GM12873 (cell line): ENCODE results near the gene PTPRJ.

Source experiments
- CTCF ChIP-seq: IDR thresholded peaks from 2 replicates; pipeline ENCODE4 v1.5.1; 2012; ENCODE audit warnings: low read depth, mild to moderate bottlenecking, moderate library complexity, low read length, control low read depth; ENCODE audit not compliant: insufficient read depth; ENCODE audit errors: missing control alignments

Gene PTPRJ

GRCh38 chr11:48099916-48100446, 119.6 kb downstream of the PTPRJ start:
- no peak for TF ChIP-seq CTCF

DNA sequence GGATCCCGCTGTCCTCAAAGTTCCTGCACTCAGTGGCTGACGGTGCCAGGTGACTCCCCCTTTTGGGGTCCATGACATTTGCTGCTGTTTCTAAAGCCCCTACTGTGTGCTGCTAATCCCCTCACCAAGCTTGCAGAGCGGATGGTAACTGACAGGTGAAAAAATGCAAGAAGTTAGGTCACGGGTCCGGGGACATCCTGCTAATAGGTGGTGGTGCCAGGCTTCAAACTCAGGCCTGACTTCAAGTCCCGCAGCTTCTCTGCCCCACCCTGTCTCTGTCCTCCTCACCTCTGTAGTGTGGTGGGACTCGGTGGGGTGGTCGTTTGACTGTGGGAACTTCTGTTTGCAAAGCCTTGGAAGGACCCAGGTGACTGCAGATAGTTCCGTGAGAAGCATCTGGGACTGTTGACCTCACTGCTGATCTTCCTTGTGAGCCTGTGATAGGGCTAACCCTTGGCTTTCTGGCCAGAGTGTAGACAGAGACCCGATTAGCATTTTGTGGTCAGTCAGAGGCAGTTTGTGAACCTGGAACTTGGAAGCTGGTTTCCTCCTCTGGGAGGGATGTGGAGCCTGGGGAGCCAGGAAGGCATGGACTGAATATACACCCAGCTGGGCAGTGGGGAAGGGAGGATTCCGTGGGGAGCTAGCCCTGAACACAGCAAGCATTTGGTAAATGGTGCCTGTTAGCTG, 120.8 kb downstream of the PTPRJ start:
- TF ChIP-seq CTCF, result no peak

DNA sequence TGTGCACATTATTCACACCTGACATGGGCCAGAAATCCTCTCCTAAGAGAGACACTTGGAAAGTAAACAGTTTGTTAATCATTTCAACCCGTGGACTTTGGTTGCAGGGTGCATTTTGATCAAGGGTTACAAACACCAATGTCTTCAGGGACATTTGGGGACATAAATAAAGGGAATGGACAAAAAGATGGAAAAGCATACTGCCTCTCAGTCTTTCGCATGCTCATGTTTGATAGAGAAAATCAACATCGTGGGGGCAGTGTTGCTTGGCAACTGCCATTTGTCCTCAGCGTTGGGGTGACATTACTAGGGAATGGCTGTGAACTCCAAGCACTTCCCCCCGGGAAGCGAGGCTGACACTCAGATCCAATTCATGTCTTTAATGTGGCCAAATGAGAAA, 121.6 kb downstream of the PTPRJ start:
- no peak for TF ChIP-seq CTCF

GRCh38 chr11:48103621-48104567, 123.5 kb downstream of the PTPRJ start:
- no peak for TF ChIP-seq CTCF

DNA sequence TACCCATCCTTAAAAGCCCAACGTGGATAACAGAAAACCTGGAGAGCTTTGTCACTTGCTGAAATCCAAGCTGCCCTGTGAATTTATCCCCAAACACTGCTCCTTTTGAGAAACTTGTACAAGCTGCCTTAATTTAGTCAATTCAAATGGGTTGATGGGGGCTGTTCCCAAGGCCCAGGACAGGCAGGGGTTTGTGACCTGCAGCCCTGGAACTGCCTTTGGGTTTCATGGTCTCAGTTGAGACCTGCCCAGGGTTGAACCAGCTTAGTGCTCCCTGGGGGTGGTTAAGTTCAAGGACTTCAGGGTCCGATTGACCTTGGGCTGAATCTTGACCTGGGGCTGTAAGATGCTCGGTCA, 124.2 kb downstream of the PTPRJ start:
- no peak for TF ChIP-seq CTCF

DNA sequence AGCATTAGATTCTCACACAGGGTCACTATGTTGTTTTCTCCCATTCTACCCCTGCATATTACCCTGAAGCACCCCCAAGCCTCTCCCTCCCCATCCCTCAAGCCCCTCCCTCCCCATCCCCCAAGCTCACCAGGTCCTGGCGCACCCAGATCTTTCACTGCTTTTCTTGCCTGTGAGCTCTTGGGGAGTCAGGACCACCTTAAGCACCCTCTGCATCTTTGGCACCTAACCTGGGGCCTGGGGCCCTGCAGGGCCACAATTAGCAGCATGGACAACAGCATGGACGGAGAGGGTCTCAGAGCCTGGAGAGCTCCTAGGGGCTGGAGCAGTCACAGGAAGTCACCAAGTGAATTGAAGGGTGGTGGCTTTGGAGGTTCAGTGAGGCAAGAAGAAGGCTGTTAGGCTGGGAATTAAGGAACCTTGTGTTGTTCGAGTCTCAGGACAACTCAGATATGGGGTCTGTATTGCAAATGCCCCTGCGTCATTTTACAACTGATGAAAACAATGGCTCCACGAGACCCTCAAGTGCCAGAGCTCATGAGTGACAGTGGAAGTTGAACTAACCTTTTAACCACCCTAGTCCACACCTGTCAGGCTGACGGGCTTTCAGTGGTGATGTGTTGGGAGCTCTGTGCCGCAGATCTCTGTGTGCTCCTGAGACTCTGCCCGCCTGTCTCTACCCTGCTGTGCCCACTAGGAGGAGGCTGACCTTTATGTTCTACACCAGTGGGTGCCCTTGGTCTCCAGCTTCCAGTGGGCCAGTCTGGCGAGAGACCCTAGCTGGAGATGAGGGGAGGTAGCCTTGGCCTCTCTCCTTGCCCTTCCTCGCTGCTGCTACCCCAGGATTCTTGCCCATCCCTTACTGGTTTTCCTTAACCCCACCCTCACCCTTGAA, 125.0 kb downstream of the PTPRJ start:
- peak; percentile 9 for TF ChIP-seq CTCF

GRCh38 chr11:48106166-48106565, 125.8 kb downstream of the PTPRJ start:
- TF ChIP-seq CTCF, result no peak
